ENCODE results near the gene IDS. TPM values are rescaled to one million over a fixed set of nuclear protein-coding genes. Genes with fewer than 3 reads are reported as not detected.

Gene IDS
- total and polyA plus RNA-seq, 2 of the 8 experiments (the other 6 are each of a cell fraction or from before 2014, with no cell fraction given) = 19.9 to 20.7 TPM

GRCh38 chrX:149433051-149433450 lies 72.1 kb downstream of the IDS start:
- Histone ChIP-seq H2BK12ac (ENCODE audit: low read depth, low read length) (no peak overlapping the region), H2BK5ac (ENCODE audit: low read depth, low read length) (no peak overlapping the region)
- FAIRE-seq = no peak

More at GRCh38 chrX:149433051-149433450, 72.1 kb downstream of the IDS start:
- H3K4me3 ChIP-seq (ENCODE audit: extremely low read depth in 1 of 4, insufficient read depth in 2 of 4, low read depth in 3 of 4, low read length in 4 of 4) = no peak overlapping the region
- no peak for TF ChIP-seq CREB1 (IDR thresholded peaks at IDR 0.05)
- TF ChIP-seq SIN3A (conservative IDR thresholded peaks at IDR 0.05 in 1 of 2, IDR thresholded peaks at IDR 0.05 in 1 of 2; ENCODE audit: low read depth in 1 of 2, low read length in 2 of 2) = no peak
- no peak for TF ChIP-seq POLR2A (IDR thresholded peaks at IDR 0.05; ENCODE audit: control extremely low read depth in 1 of 2, low read depth in 2 of 2, low read length in 2 of 2)
- H3K4me1 ChIP-seq (replicated peaks in 1 of 4; ENCODE audit: control insufficient read depth in 3 of 4, insufficient read depth in 4 of 4, low read length in 3 of 4) = no peaks in the 10 kb centered on the region
- H2BK120ac ChIP-seq (replicated peaks; ENCODE audit: low read depth, low read length) = no peak overlapping the region
- H4K20me1 ChIP-seq (replicated peaks in 1 of 2; ENCODE audit: control insufficient read depth in 1 of 2, insufficient read depth in 2 of 2, low read length in 2 of 2) = no peaks in the 10 kb centered on the region
- CTCF ChIA-PET (ENCODE audit: partially characterized antibody) = no interaction called here
- no peak overlapping the region for H2BK15ac ChIP-seq (ENCODE audit: low read length)
- POLR2A ChIA-PET (ENCODE audit: partially characterized antibody) = no interaction called here
- H3K14ac ChIP-seq (ENCODE audit: insufficient read length) = no peak overlapping the region
- no peak overlapping the region for H4K8ac ChIP-seq (ENCODE audit: extremely low read depth, insufficient read depth, low read length)
- H3K4me2 ChIP-seq (ENCODE audit: insufficient read depth in 1 of 2, low read depth in 2 of 2, low read length in 2 of 2) = no peak overlapping the region
- H2AK5ac ChIP-seq (ENCODE audit: low read depth, low read length) = no peak overlapping the region
- no peaks in the 10 kb centered on the region for H3K36me3 ChIP-seq (ENCODE audit: control insufficient read depth in 2 of 4, insufficient read depth in 4 of 4, low read length in 3 of 4)
- no peak overlapping the region for H3K27ac ChIP-seq (ENCODE audit: low read depth, low read length)
- no peaks in the 10 kb centered on the region for H3K79me1 ChIP-seq (ENCODE audit: low read depth, low read length)
- H3K4ac ChIP-seq (replicated peaks; ENCODE audit: insufficient read length, low read depth, low read length) = no peak overlapping the region
- H3K56ac ChIP-seq (replicated peaks; ENCODE audit: insufficient read length, low read depth, low read length) = no peak overlapping the region
- H3K23me2 ChIP-seq (ENCODE audit: low read depth, low read length) = no peaks in the 10 kb centered on the region
- H4K5ac ChIP-seq (ENCODE audit: insufficient read length, low read depth, low read length) = no peak overlapping the region
- H2BK20ac ChIP-seq (ENCODE audit: low read length) = no peak overlapping the region
- no peaks in the 10 kb centered on the region for H3K9me3 ChIP-seq (ENCODE audit: insufficient read depth in 2 of 2, low read depth in 1 of 2, low read length in 1 of 2)
- DNase-seq (ENCODE audit: low read depth in 1 of 2, low spot score in 2 of 2) = no peak
- H3K79me2 ChIP-seq (ENCODE audit: control insufficient read depth in 1 of 2, insufficient read depth in 2 of 2, low read length in 2 of 2) = no peaks in the 10 kb centered on the region
- no peak overlapping the region for H4K91ac ChIP-seq (replicated peaks; ENCODE audit: insufficient read length, low read length)
- H3K18ac ChIP-seq (ENCODE audit: extremely low read depth, low read length) = no peak overlapping the region
- 100% methylated on average over 4 of the region's 4 CpGs; no CpG with 5 or more reads in 1 of the 2 experiments for WGBS, 2 experiments (ENCODE audit: extremely low coverage in 1 of 2, insufficient coverage in 1 of 2, insufficient read length in 1 of 2, insufficient replicate concordance in 2 of 2, low coverage in 1 of 2, low lambda C conversion rate in 2 of 2, missing lambda C conversion rate in 1 of 2)
- H3K23ac ChIP-seq (ENCODE audit: insufficient read length) = no peak overlapping the region
- H2AFZ ChIP-seq (ENCODE audit: low read length) = no peak overlapping the region
- no peaks in the 10 kb centered on the region for H3K27me3 ChIP-seq (replicated peaks in 1 of 4; ENCODE audit: control insufficient read depth in 3 of 4, extremely low read depth in 1 of 4, insufficient read depth in 3 of 4, low read length in 3 of 4)
- no peak overlapping the region for H3K9ac ChIP-seq (replicated peaks in 1 of 4; ENCODE audit: extremely low read depth in 1 of 4, low read depth in 3 of 4, low read length in 3 of 4)

Other genes with a start within 250 kb of the IDS start
- 7.2 and 7.6 TPM in 2 replicates for gene EOLA1, start 35.7 kb upstream of the IDS start, total RNA-seq (2021; fragmentation: NEBNext Ultra II Directional; extraction: Animal tissue kit (Norgen Biotek cat#: 25700))
- 3.3 and 5.4 TPM in 2 replicates for gene EOLA1, start 35.7 kb upstream of the IDS start, polyA plus RNA-seq (2011; rRNA removed)
- not detected in 2 replicates for gene HSFX3, start 44.6 kb upstream of the IDS start, total RNA-seq (2021; fragmentation: NEBNext Ultra II Directional; extraction: Animal tissue kit (Norgen Biotek cat#: 25700))
- not detected in 2 replicates for gene HSFX3, start 44.6 kb upstream of the IDS start, polyA plus RNA-seq (2011; rRNA removed)
- not detected in 2 replicates for gene MAGEA9B, start 82.2 kb upstream of the IDS start, total RNA-seq (2021; fragmentation: NEBNext Ultra II Directional; extraction: Animal tissue kit (Norgen Biotek cat#: 25700))
- gene MAGEA9B, start 82.2 kb upstream of the IDS start, polyA plus RNA-seq (2011; rRNA removed) = 0.06 and 0.35 TPM in 2 replicates
- gene HSFX2, start 90.0 kb upstream of the IDS start, total RNA-seq (2021; fragmentation: NEBNext Ultra II Directional; extraction: Animal tissue kit (Norgen Biotek cat#: 25700)) = not detected in 2 replicates
- 0.17 and 0.49 TPM in 2 replicates for gene HSFX2, start 90.0 kb upstream of the IDS start, polyA plus RNA-seq (2011; rRNA removed)
- 15.0 and 20.8 TPM in 2 replicates for gene TMEM185A, start 126.5 kb upstream of the IDS start, total RNA-seq (2021; fragmentation: NEBNext Ultra II Directional; extraction: Animal tissue kit (Norgen Biotek cat#: 25700))
- 20.8 and 26.5 TPM in 2 replicates for gene TMEM185A, start 126.5 kb upstream of the IDS start, polyA plus RNA-seq (2011; rRNA removed)
- not detected in 2 replicates for gene MAGEA11, start 206.8 kb upstream of the IDS start, total RNA-seq (2021; fragmentation: NEBNext Ultra II Directional; extraction: Animal tissue kit (Norgen Biotek cat#: 25700))
- not detected in 2 replicates for gene MAGEA11, start 206.8 kb upstream of the IDS start, polyA plus RNA-seq (2011; rRNA removed)

Measured in H1 (cell line).